CD4-positive, alpha-beta T cell treated with Interleukin-6 for 4 hours (primary cell): ENCODE data around the gene ALDH1L1.
"Not testable (repeated sequence)": the region's sequence is repeated elsewhere in the genome, so short reads cannot be mapped to it uniquely, and the experiment has no call there.

ENCODE experiments used
- DNase-seq: peaks from one replicate; pipeline ENCODE4 v3.0.0-alpha.2; 2020; ENCODE audit warnings: mixed read lengths

ALDH1L1 gene

GRCh38 chr3:126080970-126081369, 99.4 kb downstream of the ALDH1L1 start:
- DNase-seq: no peak

DNA sequence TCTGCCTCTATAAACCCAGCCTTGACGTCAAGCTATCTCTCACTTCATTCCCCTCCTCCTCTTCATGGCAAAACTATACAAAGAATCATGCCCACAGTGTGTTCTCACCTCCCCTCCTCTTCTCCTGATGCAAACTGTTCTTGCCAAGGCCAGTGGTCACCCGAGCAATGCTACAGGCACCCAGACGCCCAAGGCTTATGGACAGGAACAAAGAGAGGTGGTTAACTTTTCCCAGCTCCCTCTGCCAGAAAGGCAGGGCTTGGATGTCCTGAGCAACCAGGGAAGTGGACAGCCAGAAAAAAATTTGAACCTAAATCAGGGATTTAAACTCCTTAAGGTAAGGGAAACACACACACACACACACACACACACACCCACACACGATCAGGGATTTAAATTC, 101.5 kb downstream of the ALDH1L1 start:
- DNase-seq: no peak

GRCh38 chr3:126077754-126078153, 102.6 kb downstream of the ALDH1L1 start:
- DNase-seq: no peak

GRCh38 chr3:126076140-126076539, 104.2 kb downstream of the ALDH1L1 start:
- no peak for DNase-seq

GRCh38 chr3:126070146-126070545, 110.2 kb downstream of the ALDH1L1 start:
- no peak for DNase-seq

DNA sequence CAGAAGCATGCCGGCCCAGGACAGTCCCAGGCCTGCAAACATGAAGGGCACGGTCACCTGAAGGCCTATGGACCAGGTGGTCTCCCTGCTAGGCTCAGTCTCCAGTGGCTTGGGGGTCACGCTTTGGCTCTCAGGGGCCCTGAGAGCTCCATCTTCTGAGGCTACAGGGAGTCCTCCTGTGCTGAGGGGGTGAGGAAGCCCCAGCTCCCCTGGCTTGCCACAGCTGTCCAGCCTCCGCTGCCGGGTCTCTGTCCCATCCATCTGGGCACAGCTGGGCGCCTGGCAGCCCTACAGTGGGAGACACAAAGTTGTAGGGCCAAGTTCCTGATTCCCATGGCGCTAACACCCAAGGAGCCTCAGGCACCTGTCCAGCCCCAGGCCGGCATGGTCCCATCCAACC, 112.4 kb downstream of the ALDH1L1 start:
- DNase-seq: no peak

DNA sequence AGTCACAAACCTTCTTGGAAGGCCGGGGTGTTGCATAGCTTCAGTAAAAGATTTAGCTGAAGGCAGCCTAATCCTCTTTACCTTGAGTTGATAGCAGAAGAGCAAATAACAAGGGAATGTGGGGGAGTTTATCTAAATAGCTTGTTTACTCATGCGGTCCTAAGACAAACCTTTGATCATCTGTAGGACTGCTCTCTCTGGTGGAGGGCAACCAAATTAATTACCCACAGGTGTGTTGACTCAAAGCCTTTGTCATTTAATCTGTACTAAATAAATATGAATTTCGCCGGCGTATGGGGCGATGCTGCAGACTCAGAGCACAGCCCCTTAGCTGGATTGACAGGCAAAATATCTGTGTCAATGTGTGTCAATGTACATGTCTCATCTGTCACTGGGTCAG, 113.7 kb downstream of the ALDH1L1 start:
- DNase-seq: not testable (repeated sequence)

- no peak for DNase-seq
These were observed 114.5 kb downstream of the ALDH1L1 start for GRCh38 chr3:126065876-126066275.

- DNase-seq: no peak
These were observed 115.6 kb downstream of the ALDH1L1 start for GRCh38 chr3:126064627-126065258.

DNA sequence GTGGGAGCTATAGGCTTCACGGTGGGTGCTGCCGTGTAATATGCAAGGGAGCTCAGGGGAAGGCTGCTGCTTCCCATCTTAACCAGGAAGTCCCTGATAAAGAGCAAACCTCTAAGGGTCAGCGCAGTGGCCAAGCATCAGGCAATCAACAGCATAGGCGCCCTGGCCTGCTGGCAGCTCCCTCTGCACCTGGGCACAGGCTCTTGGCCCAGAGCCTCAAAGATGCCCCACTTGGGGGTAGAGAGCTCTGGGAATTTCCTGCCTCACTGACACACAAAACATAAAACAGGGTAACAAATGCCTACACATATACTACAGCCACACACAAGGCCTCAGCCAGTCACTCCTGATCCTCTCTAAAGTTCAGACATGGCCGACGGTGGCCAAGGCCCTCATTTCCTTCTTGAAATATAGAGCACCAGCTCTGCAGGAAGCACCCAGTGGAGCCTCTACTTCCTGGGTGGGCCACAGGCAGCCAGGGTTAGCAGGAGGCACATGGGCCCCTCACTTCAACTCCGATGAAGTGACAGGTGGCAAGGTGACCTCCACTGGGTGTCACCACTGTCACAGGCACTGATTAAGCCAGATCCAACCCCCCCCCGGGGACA, 116.9 kb downstream of the ALDH1L1 start:
- peak; percentile 14 for DNase-seq

- no peak for DNase-seq
These were observed 118.9 kb downstream of the ALDH1L1 start for GRCh38 chr3:126061301-126062032.

DNA sequence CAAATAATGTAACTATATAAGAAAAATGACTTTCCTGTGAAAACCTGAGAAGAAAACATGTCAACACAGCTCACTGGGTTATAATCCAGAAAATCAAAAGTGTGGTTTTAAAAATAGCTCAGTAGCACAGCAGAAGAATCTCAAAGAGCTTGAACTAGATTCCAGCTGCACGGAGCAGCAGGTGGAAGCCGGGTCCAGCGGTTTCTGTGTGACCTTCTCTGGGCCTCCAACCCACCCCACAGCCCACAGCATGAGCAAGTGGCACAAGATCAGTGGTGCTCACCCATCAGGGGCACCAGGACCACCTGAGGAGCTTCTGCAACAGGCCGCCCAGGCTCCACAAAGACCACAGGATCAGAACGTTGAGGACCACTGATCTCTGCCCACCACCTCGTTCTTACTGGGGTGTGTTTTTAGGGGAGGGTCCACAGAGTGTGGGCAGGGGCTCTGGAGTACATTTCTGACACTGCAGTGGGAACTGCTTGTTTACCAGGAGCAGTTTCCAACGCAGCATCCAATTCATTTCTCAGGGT, 119.7 kb downstream of the ALDH1L1 start:
- DNase-seq: no peak

GRCh38 chr3:126058666-126059065, 121.7 kb downstream of the ALDH1L1 start:
- no peak for DNase-seq

- DNase-seq: no peak
These were observed 122.5 kb downstream of the ALDH1L1 start for GRCh38 chr3:126057936-126058335.

GRCh38 chr3:126057501-126057819, 122.9 kb downstream of the ALDH1L1 start:
- DNase-seq: no peak

DNA sequence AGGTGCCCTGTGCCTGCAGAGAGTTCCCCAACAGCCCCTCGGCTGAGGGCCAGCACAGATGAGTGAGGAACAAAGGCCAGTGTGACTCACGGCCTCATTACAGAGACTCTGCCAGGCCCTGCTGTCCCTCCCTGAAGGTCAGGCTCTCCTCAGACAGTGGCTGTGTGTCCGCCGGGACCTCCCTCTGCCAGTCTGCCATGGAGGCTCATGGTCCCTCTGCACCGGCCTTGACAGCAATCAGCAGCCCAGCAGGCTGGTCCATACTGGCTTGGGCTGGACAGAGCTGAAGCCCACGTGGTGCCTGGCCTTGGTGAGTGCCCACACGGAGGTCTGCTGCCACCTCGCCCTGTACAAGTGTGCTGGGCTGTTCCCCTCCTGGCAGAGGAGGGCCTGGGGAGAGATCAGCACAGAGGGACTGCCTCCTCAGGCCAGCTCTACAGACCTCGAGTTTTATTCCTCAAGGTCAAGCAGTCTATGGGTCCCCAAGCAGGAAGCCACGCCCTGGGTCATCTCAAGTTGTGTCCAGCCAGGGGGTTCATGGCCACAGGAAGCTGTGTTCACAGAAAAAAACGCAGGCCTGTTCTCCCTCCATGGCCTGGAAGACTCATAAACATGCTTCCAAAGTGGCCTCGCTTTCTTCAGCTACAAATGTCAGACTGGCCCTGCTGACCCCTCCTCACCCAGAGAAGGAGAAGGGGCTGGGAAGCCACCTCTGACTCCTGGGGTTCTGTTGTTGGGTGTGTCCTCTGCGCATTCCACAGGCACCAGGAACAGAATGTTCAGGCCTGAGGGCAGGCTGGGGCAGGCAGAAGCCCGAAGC, 123.5 kb downstream of the ALDH1L1 start:
- no peak for DNase-seq

DNA sequence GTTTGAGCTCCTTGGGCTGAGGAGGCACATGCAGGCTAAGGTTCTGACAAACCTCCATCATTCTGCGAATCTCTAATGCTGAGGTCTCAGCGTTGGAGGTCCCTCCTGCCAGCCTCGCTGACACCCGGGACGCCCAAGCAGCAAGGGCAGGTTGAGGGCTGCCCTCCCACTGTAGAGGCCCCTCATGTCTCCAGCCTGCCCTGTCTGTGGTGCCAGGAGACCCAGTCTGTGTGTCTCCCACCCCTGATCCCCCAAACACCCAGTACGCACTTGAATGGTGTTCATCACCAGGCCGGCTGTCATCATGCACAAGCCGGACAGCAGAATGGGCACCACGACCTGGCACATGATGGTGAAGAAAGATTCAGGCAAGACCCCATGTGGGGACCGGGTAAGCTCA, 124.3 kb downstream of the ALDH1L1 start:
- no peak for DNase-seq

GRCh38 chr3:126054870-126055269, 125.5 kb downstream of the ALDH1L1 start:
- DNase-seq: no peak

DNA sequence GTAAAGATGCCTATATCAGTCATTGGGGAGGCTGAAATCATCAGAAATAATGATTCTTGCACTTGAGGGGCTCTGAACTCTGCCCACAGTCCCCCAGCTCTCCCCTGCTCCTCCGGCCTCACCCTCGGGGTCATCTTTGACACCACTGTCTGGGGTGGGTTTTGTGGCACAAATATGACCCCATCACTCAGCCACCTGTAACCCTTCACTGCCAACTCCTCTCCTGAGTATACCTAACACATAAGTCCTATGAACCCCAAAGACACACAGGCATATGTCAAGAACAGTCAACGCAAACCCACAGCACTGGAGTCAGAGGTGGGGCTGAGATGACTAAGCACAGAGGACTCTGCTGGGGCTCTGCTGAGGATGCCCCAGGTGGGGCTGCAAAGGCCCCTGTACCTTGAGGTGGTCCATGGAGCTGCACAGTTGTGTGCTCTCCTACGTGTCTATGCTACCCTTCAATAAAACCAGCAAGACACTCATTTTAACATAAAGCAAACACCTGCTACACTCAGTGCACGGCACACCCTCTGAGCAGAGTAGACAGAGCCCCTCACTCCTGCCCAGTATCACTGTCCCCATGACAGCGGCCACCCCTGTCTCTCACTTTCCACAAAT, 126.3 kb downstream of the ALDH1L1 start:
- DNase-seq: no peak
